Measurements from ENCODE around the gene MRPL43.

Gene MRPL43

GRCh38 chr10:100968062-100968736 lies 19.1 kb downstream of the MRPL43 start:
- DNase-seq (ENCODE audit: low read depth in 2 of 2), result no peak

GRCh38 chr10:100967332-100967731 lies 20.0 kb downstream of the MRPL43 start:
- no peak for DNase-seq (ENCODE audit: low read depth in 2 of 2)

- DNase-seq (ENCODE audit: low read depth in 2 of 2), result no peak
These were observed 20.4 kb downstream of the MRPL43 start for GRCh38 chr10:100966887-100967286.

- DNase-seq (ENCODE audit: low read depth in 2 of 2), result no peak
These were observed 21.5 kb downstream of the MRPL43 start for GRCh38 chr10:100965820-100966219.

GRCh38 chr10:100963826-100964225 lies 23.5 kb downstream of the MRPL43 start:
- no peak for DNase-seq (ENCODE audit: low read depth in 2 of 2)

- DNase-seq (ENCODE audit: low read depth in 2 of 2), result no peak
These were observed 24.8 kb downstream of the MRPL43 start for GRCh38 chr10:100962351-100963080.

GRCh38 chr10:100960251-100960650 lies 27.0 kb downstream of the MRPL43 start:
- no peak for DNase-seq (ENCODE audit: low read depth in 2 of 2)

- DNase-seq (ENCODE audit: low read depth in 2 of 2), result no peak
These were observed 38.4 kb downstream of the MRPL43 start for GRCh38 chr10:100948916-100949315.

- DNase-seq (ENCODE audit: low read depth in 2 of 2), result no peak
These were observed 41.5 kb downstream of the MRPL43 start for GRCh38 chr10:100945754-100946153.

- DNase-seq (ENCODE audit: low read depth in 2 of 2), result no peak
These were observed 43.8 kb downstream of the MRPL43 start for GRCh38 chr10:100943508-100943907.

GRCh38 chr10:100942229-100942628 lies 45.1 kb downstream of the MRPL43 start:
- no peak for DNase-seq (ENCODE audit: low read depth in 2 of 2)

- DNase-seq (ENCODE audit: low read depth in 2 of 2), result no peak
These were observed 47.4 kb downstream of the MRPL43 start for GRCh38 chr10:100939763-100940344.
